ENCODE data around the gene KYNU. TPM values are rescaled to one million over a fixed set of nuclear protein-coding genes. Genes with fewer than 3 reads are reported as not detected.

Gene KYNU
- total RNA-seq, 2 donors from 2014 or later, result 0.52 to 0.94 TPM

DNA sequence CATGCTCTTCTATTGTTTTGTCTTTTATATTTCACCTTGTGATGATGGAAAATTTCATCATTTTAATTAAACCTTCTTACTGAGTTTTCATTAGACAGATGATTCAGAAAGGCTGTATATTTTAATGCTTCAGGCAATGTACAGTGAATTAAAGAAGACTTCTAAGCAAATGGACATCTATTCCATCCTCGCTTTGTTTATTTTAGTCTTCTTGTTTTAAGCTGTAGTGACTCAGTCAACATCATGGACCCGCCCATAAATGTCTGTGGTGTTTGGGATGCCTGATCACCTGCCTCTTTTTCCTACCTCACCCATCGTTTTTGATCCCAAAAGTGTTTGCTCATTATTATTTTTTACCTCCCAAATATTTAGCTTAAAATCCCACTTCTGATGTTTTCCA, 43.1 kb downstream of the KYNU start:
- no peaks in the 10 kb centered on the region for H3K4me1 ChIP-seq
- no peak for DNase-seq (ENCODE audit: low spot score)
- no peak overlapping the region for H3K27ac ChIP-seq

GRCh38 chr2:142926445-142926844, 49.0 kb downstream of the KYNU start:
- TF ChIP-seq CTCF (IDR thresholded peaks at IDR 0.05), result no peak
- DNase-seq (ENCODE audit: low spot score), result no peak
- Histone ChIP-seq H3K27ac (no peak overlapping the region), H3K4me3 (no peak overlapping the region), H3K4me1 (no peaks in the 10 kb centered on the region), H3K27me3 (no peaks in the 10 kb centered on the region), H3K36me3 (no peaks in the 10 kb centered on the region), H3K9me3 (no peaks in the 10 kb centered on the region)

More for the DNA sequence above, 43.1 kb downstream of the KYNU start:
- Histone ChIP-seq H3K4me3 (no peak overlapping the region), H3K9me3 (no peaks in the 10 kb centered on the region), H3K36me3 (no peaks in the 10 kb centered on the region), H3K27me3 (no peaks in the 10 kb centered on the region)
- TF ChIP-seq CTCF (IDR thresholded peaks at IDR 0.05), result no peak

DNA sequence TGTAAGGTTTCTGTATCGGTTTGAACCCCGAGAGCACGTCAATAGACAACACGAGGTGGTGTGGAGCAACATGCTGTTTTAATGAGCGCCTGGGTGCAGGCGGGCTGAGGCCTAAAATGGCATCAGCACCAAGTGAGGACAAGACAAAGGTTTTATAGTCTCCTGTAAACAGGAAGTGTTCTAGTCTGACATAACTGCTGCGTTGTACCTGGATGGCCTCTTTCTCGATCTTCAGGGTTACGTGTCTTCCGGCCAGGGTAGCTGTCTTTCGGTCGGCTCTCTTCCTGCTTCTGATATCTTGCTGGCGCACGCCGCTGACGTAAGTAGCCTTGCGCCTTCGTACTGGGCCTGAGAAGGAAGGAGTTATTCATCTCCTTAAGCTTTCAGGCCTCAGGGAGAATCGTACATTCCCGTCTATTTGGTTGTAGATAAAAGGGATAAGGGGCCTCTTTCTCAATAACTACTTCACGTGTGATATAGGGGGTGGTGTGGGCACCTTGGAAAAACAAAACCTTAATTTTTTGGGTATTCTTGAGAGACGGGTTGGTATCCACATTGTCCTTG, 53.5 kb downstream of the KYNU start:
- no peaks in the 10 kb centered on the region for H3K27me3 ChIP-seq
- no peak for DNase-seq (ENCODE audit: low spot score)
- H3K9me3 ChIP-seq, result no peaks in the 10 kb centered on the region
- H3K27ac ChIP-seq, result no peak overlapping the region
- TF ChIP-seq CTCF (IDR thresholded peaks at IDR 0.05), result no peak
- H3K4me1 ChIP-seq, result no peaks in the 10 kb centered on the region
- H3K36me3 ChIP-seq, result no peaks in the 10 kb centered on the region
- H3K4me3 ChIP-seq, result no peak overlapping the region

DNA sequence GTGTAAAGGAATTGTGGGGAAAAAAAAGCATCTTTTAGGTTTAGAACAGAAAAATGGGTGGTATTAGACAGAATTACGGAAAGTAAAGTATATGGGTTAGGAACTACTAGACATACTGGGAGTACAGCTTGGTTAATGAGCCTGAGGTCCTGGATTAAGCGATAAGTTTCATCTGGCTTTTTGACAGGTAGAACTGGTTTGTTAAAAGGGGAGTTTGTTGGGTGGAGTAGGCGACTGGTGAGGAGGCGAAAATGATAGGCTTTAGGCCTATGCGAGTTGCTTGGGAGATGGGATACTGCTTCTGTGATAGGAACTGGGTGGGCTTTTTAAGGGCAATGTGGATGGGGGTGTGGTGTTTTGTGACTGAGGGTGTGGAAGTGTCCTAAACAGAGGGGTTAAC, 56.5 kb downstream of the KYNU start:
- no peak for TF ChIP-seq CTCF (IDR thresholded peaks at IDR 0.05)
- Histone ChIP-seq H3K4me1 (no peaks in the 10 kb centered on the region), H3K36me3 (no peaks in the 10 kb centered on the region), H3K27me3 (no peaks in the 10 kb centered on the region), H3K27ac (no peak overlapping the region), H3K9me3 (no peaks in the 10 kb centered on the region), H3K4me3 (no peak overlapping the region)
- no peak for DNase-seq (ENCODE audit: low spot score)

GRCh38 chr2:142935563-142936089, 58.2 kb downstream of the KYNU start:
- DNase-seq (ENCODE audit: low spot score), result no peak
- Histone ChIP-seq H3K9me3 (no peaks in the 10 kb centered on the region), H3K27me3 (no peaks in the 10 kb centered on the region), H3K27ac (no peak overlapping the region), H3K4me1 (no peaks in the 10 kb centered on the region), H3K36me3 (no peaks in the 10 kb centered on the region), H3K4me3 (no peak overlapping the region)
- no peak for TF ChIP-seq CTCF (IDR thresholded peaks at IDR 0.05)

GRCh38 chr2:142936629-142937028, 59.2 kb downstream of the KYNU start:
- Histone ChIP-seq H3K4me1 (no peaks in the 10 kb centered on the region), H3K36me3 (no peaks in the 10 kb centered on the region), H3K4me3 (no peak overlapping the region), H3K27me3 (no peaks in the 10 kb centered on the region), H3K9me3 (no peaks in the 10 kb centered on the region), H3K27ac (no peak overlapping the region)
- DNase-seq (ENCODE audit: low spot score), result no peak
- TF ChIP-seq CTCF (IDR thresholded peaks at IDR 0.05), result no peak

All from right atrium auricular region (tissue), 2 donors.